Osteocyte (in vitro differentiated cells): ENCODE results near the gene BOK. TPM values are rescaled to one million over a fixed set of nuclear protein-coding genes. Genes with fewer than 3 reads are reported as not detected.

Source experiments
- DNase-seq: peaks from one replicate; pipeline ENCODE4 v3.0.0; 2021; ENCODE audit warnings: mixed read lengths; ENCODE audit not compliant: unreplicated experiment; ENCODE audit errors: extremely low spot score
- H3K27ac Mint-ChIP-seq: one replicate; pipeline ENCODE4 v1.8.0; 2021; ENCODE audit warnings: mild to moderate bottlenecking, mixed read lengths; ENCODE audit not compliant: unreplicated experiment
- H3K27me3 Mint-ChIP-seq: one replicate; pipeline ENCODE4 v1.8.0; 2021; ENCODE audit warnings: mixed read lengths; ENCODE audit not compliant: unreplicated experiment
- H3K36me3 Mint-ChIP-seq: one replicate; pipeline ENCODE4 v1.8.0; 2021; ENCODE audit warnings: mixed read lengths; ENCODE audit not compliant: unreplicated experiment
- H3K4me1 Mint-ChIP-seq: one replicate; pipeline ENCODE4 v1.8.0; 2021; ENCODE audit warnings: mixed read lengths; ENCODE audit not compliant: unreplicated experiment
- H3K4me3 Mint-ChIP-seq: one replicate; pipeline ENCODE4 v1.8.0; 2021; ENCODE audit warnings: mild to moderate bottlenecking, moderate library complexity, mixed read lengths; ENCODE audit not compliant: unreplicated experiment
- H3K9me3 Mint-ChIP-seq: one replicate; pipeline ENCODE4 v1.8.0; 2021; ENCODE audit warnings: mixed read lengths; ENCODE audit not compliant: unreplicated experiment
- CTCF ChIP-seq: fragments of 200-600 bp; sonication (generic); IDR thresholded peaks from 2 replicates; pipeline ENCODE4 v1.5.0; 2021; ENCODE audit warnings: antibody characterized with exemption, mild to moderate bottlenecking, moderate library complexity
- total RNA-seq: library from RNA; stranded (reverse); gene quantifications from 2 replicates; pipeline ENCODE4 v1.2.1, GENCODE V29; 2021

Gene BOK
- total RNA-seq, 1 donor from 2014 or later = 45.0 TPM

GRCh38 chr2:241530571-241530970, 28.0 kb upstream of the BOK start:
- Mint-ChIP-seq H3K9me3 (no peaks in the 10 kb centered on the region), H3K27ac (no peak overlapping the region), H3K4me1 (no peaks in the 10 kb centered on the region), H3K36me3 (peaks cover 2% of the 10 kb centered on the region), H3K4me3 (no peak overlapping the region), H3K27me3 (peaks cover 5% of the 10 kb centered on the region)
- no peak for DNase-seq
- no peak for TF ChIP-seq CTCF

GRCh38 chr2:241531161-241531722, 27.3 kb upstream of the BOK start:
- peaks cover 3% of the 10 kb centered on the region for H3K4me1 Mint-ChIP-seq
- H3K36me3 Mint-ChIP-seq = peaks cover 2% of the 10 kb centered on the region
- H3K9me3 Mint-ChIP-seq = no peaks in the 10 kb centered on the region
- TF ChIP-seq CTCF = no peak
- no peak overlapping the region for H3K4me3 Mint-ChIP-seq
- no peak for DNase-seq
- H3K27me3 Mint-ChIP-seq = peaks cover 5% of the 10 kb centered on the region
- no peak overlapping the region for H3K27ac Mint-ChIP-seq

- Mint-ChIP-seq H3K4me1 (peaks cover 6% of the 10 kb centered on the region), H3K27ac (no peak overlapping the region), H3K4me3 (no peak overlapping the region), H3K36me3 (no peaks in the 10 kb centered on the region), H3K27me3 (peaks cover 5% of the 10 kb centered on the region), H3K9me3 (no peaks in the 10 kb centered on the region)
- no peak for TF ChIP-seq CTCF
- no peak for DNase-seq
Measured at GRCh38 chr2:241532168-241532567, 26.4 kb upstream of the BOK start.

GRCh38 chr2:241532733-241533601, 25.6 kb upstream of the BOK start:
- Mint-ChIP-seq H3K9me3 (no peaks in the 10 kb centered on the region), H3K27ac (no peak overlapping the region), H3K36me3 (no peaks in the 10 kb centered on the region), H3K27me3 (peaks cover 5% of the 10 kb centered on the region), H3K4me1 (peaks cover 6% of the 10 kb centered on the region), H3K4me3 (no peak overlapping the region)
- DNase-seq = no peak
- TF ChIP-seq CTCF = no peak

- no peak overlapping the region for H3K27ac Mint-ChIP-seq
- H3K4me3 Mint-ChIP-seq = no peak overlapping the region
- no peaks in the 10 kb centered on the region for H3K9me3 Mint-ChIP-seq
- H3K27me3 Mint-ChIP-seq = peaks cover 5% of the 10 kb centered on the region
- DNase-seq = no peak
- no peak for TF ChIP-seq CTCF
- H3K36me3 Mint-ChIP-seq = no peaks in the 10 kb centered on the region
- H3K4me1 Mint-ChIP-seq = peaks cover 6% of the 10 kb centered on the region
Measured at GRCh38 chr2:241534293-241534692, 24.3 kb upstream of the BOK start.
